ENCODE data around the gene BTBD17. TPM values are rescaled to one million over a fixed set of nuclear protein-coding genes. Genes with fewer than 3 reads are reported as not detected.
A peak's percentile ranks its signal among the peaks of the same experiment; 100 is the strongest.

BTBD17 gene
- total RNA-seq, 1 experiment from 2014 or later = not detected

GRCh38 chr17:74373838-74374606 lies 12.4 kb upstream of the BTBD17 start:
- TF ChIP-seq, protein P1, sequence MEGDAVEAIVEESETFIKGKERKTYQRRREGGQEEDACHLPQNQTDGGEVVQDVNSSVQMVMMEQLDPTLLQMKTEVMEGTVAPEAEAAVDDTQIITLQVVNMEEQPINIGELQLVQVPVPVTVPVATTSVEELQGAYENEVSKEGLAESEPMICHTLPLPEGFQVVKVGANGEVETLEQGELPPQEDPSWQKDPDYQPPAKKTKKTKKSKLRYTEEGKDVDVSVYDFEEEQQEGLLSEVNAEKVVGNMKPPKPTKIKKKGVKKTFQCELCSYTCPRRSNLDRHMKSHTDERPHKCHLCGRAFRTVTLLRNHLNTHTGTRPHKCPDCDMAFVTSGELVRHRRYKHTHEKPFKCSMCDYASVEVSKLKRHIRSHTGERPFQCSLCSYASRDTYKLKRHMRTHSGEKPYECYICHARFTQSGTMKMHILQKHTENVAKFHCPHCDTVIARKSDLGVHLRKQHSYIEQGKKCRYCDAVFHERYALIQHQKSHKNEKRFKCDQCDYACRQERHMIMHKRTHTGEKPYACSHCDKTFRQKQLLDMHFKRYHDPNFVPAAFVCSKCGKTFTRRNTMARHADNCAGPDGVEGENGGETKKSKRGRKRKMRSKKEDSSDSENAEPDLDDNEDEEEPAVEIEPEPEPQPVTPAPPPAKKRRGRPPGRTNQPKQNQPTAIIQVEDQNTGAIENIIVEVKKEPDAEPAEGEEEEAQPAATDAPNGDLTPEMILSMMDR (IDR thresholded peaks at IDR 0.05; ENCODE audit: unreplicated experiment) = no peak
- H3K4me3 Mint-ChIP-seq (ENCODE audit: low read depth, unreplicated experiment) = no peak overlapping the region
- peaks cover 57% of the 10 kb centered on the region for H3K27me3 Mint-ChIP-seq (ENCODE audit: unreplicated experiment)
- CTCF ChIA-PET = interaction anchor here (0.7 kb wide), 1 partner anchor 10 kb away, joined by 3 read pairs; no protein-coding TSS in a partner anchor
- no peaks in the 10 kb centered on the region for H3K36me3 Mint-ChIP-seq (ENCODE audit: insufficient read depth, unreplicated experiment)
- H3K27ac Mint-ChIP-seq (ENCODE audit: unreplicated experiment) = no peak overlapping the region
- H3K9me3 Mint-ChIP-seq (ENCODE audit: low read depth, unreplicated experiment) = no peaks in the 10 kb centered on the region
- intact Hi-C loops (cut with micrococcal nuclease; ENCODE audit: unreplicated experiment) = no loop called here
- BruUV-seq (replicated peaks) = no TSS peak
- H3K4me1 Mint-ChIP-seq (ENCODE audit: low read depth, unreplicated experiment) = no peaks in the 10 kb centered on the region
- peak; percentile 18 for DNase-seq

DNA sequence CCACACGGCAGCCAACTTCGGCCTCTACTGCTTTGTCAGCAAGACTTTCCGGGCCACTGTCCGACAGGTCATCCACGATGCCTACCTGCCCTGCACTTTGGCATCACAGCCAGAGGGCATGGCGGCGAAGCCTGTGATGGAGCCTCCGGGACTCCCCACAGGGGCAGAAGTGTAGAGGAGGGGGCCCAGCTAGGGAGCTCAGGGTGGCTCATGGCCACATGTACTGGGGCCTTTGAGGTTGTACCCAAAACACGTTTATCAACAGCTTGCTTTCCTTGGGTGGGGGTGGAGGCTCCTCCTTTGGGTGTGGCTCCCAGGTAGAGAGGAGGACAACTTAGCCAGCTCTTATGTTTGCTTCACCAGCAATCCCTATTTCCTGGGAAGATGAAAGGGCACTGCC lies 10.8 kb upstream of the BTBD17 start:
- DNase-seq = no peak
- no peak overlapping the region for H3K27ac Mint-ChIP-seq (ENCODE audit: unreplicated experiment)
- CTCF ChIA-PET = no interaction called here
- TF ChIP-seq, protein P1 (IDR thresholded peaks at IDR 0.05; ENCODE audit: unreplicated experiment) = no peak
- H3K36me3 Mint-ChIP-seq (ENCODE audit: insufficient read depth, unreplicated experiment) = no peaks in the 10 kb centered on the region
- H3K9me3 Mint-ChIP-seq (ENCODE audit: low read depth, unreplicated experiment) = no peaks in the 10 kb centered on the region
- H3K27me3 Mint-ChIP-seq (ENCODE audit: unreplicated experiment) = peaks cover 57% of the 10 kb centered on the region
- H3K4me3 Mint-ChIP-seq (ENCODE audit: low read depth, unreplicated experiment) = no peak overlapping the region
- H3K4me1 Mint-ChIP-seq (ENCODE audit: low read depth, unreplicated experiment) = no peaks in the 10 kb centered on the region
- intact Hi-C loops (cut with micrococcal nuclease; ENCODE audit: unreplicated experiment) = no loop called here
- BruUV-seq (replicated peaks) = no TSS peak

DNA sequence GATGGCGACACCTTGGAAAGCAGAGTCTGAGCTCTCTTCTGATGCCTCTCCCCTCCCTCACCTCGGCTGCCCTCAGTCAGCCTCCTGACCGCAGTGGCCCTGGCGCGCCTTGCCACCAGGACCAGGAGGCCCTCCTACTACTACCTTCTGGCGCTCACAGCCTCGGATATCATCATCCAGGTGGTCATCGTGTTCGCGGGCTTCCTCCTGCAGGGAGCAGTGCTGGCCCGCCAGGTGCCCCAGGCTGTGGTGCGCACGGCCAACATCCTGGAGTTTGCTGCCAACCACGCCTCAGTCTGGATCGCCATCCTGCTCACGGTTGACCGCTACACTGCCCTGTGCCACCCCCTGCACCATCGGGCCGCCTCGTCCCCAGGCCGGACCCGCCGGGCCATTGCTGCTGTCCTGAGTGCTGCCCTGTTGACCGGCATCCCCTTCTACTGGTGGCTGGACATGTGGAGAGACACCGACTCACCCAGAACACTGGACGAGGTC lies 10.0 kb upstream of the BTBD17 start:
- Mint-ChIP-seq H3K4me3 (ENCODE audit: low read depth, unreplicated experiment) (no peak overlapping the region), H3K4me1 (ENCODE audit: low read depth, unreplicated experiment) (no peaks in the 10 kb centered on the region), H3K36me3 (ENCODE audit: insufficient read depth, unreplicated experiment) (no peaks in the 10 kb centered on the region), H3K9me3 (ENCODE audit: low read depth, unreplicated experiment) (no peaks in the 10 kb centered on the region), H3K27me3 (ENCODE audit: unreplicated experiment) (peaks cover 57% of the 10 kb centered on the region), H3K27ac (ENCODE audit: unreplicated experiment) (no peak overlapping the region)
- DNase-seq = no peak
- no TSS peak for BruUV-seq (replicated peaks)
- intact Hi-C loops (cut with micrococcal nuclease; ENCODE audit: unreplicated experiment) = no loop called here
- TF ChIP-seq, protein P1 (IDR thresholded peaks at IDR 0.05; ENCODE audit: unreplicated experiment) = no peak
- CTCF ChIA-PET = interaction anchor here (0.6 kb wide), 1 partner anchor 103 kb away, joined by 3 read pairs; no protein-coding TSS in a partner anchor

DNA sequence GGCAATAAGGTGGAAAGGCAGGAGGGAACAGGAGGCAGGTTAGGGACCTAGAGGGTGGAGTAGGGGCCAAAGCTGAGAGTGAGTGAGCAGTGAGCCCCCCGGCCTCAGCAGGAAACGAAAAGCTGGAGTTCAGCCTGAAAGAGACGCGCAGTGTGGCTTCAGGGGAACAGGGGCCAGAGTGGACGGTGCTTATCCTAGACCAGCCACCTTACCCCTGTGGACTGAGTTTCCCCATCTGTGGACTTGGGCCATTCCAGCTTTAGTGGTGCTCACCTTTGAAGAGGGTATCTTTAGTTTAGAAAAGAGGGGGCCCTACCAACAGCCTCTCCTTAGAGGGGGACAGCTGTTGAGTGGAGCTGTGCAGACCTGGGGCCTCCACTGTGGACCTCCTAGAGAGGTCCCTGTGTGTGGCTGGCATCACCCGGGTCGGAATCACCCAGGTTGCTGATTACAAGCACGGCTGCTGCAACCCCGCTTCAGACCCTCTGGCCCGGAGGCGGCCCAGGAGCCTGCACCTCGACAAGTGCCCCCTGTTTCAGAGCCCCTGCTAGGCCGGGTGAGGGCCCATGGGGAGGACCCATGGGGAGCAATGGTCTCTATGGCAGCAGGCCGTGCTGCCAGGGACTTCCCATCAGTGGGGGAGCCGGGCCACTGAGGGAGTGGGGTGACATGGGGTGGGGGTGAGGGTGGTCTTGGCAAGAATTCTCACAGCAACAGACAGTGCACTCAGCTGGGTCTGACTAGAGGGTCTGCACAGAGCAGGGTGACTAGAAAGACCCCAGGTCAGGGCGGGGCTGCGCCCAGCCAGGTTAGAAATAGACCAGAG lies 8.2 kb upstream of the BTBD17 start:
- CTCF ChIA-PET = interaction anchor here (2.7 kb wide), 1 partner anchor 10 kb away, joined by 17 read pairs; no protein-coding TSS in a partner anchor
- Mint-ChIP-seq H3K4me3 (ENCODE audit: low read depth, unreplicated experiment) (no peak overlapping the region), H3K36me3 (ENCODE audit: insufficient read depth, unreplicated experiment) (no peaks in the 10 kb centered on the region), H3K4me1 (ENCODE audit: low read depth, unreplicated experiment) (no peaks in the 10 kb centered on the region), H3K27ac (ENCODE audit: unreplicated experiment) (no peak overlapping the region), H3K27me3 (ENCODE audit: unreplicated experiment) (peaks cover 61% of the 10 kb centered on the region), H3K9me3 (ENCODE audit: low read depth, unreplicated experiment) (no peaks in the 10 kb centered on the region)
- TF ChIP-seq, protein P1 (IDR thresholded peaks at IDR 0.05; ENCODE audit: unreplicated experiment) = no peak
- intact Hi-C loops (cut with micrococcal nuclease; ENCODE audit: unreplicated experiment) = loop anchor here (2.0 kb wide), 1 partner anchor 123 kb away; no protein-coding TSS in a partner anchor
- BruUV-seq (replicated peaks) = no TSS peak
- no peak for DNase-seq

Data from Calu3 (cell line).